DMS 273 (cell line): ENCODE data around the gene SLC26A2.
"Not testable (repeated sequence)": the region's sequence is repeated elsewhere in the genome, so short reads cannot be mapped to it uniquely, and the experiment has no call there.

Source experiments
- DNase-seq: peaks from one replicate; lab custom pipeline; 2025; ENCODE audit not compliant: unreplicated experiment; lab: John Stamatoyannopoulos, UW

The SLC26A2 gene

DNA sequence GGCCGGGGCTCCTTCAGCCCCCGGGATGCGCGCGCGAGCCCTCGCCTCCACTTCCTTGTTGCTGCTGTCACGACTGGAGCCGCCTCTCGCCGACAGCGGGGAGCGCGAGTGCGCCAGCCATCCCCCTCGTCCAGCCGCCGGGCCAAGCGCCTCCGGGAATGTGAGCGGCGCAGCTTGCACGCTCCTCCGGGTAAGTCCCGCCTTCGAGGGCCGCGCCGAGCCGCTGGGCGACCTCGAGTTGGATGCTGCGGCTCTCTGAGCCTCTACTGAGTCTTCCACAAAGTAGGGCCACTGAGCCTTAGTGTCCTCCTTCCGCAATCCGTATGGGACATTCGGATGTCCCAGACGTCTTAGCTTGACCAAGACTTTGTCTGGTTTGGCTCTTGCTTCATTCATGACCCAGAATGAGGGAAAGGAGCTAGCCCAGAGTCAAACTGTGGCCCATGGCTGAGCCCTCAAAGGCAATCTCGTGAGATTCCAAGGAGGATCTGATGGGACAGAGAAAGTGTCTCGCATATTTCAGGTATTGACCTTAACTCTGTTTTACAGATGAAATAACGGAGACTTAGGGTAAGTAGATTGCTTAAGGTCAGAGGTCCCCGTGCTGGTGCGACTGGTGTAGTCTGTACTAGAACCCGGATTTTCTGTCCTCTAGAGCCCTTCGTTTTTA lies 40.6 kb downstream of the SLC26A2 start:
- peak; percentile 71 for DNase-seq

DNA sequence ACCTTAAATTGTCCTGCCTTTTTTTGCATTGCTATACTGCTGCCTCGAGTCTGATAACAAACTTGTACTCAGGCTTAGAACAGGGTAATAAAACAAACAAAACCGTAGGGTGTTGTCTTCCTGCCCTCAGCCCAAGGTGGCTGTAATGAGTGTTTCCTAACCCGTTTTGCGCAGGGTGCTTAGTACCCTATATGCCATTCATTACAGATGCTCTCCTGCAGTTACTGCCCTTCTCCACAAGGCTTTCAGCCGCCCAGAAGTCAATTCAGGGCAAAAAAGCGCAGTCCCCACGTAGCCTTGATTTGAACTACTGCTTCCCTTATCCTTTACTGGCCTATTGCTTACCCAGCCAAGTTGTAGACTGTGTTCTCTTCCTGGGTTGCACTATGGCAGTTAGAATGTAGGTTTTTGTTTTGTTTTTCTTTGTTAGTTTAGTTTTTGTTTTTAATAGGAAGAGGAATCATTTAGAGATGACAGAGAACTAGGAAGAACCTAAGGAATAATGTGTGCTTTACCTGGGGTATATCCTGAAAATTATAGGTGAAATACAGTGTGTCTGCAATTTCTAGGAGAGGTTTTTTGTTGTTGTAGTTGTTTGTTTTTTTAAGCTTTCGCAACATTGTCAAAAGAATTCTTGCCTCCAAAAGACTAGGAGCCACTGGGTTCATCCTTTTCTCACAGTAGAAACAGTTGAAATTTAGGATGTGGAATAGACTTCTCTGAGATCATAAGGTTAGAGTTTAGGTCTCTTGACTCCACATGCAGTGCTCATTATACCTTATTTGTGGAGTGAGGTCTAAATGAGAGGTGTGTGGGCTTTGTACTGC lies 41.3 kb downstream of the SLC26A2 start:
- DNase-seq = peak; percentile 86

DNA sequence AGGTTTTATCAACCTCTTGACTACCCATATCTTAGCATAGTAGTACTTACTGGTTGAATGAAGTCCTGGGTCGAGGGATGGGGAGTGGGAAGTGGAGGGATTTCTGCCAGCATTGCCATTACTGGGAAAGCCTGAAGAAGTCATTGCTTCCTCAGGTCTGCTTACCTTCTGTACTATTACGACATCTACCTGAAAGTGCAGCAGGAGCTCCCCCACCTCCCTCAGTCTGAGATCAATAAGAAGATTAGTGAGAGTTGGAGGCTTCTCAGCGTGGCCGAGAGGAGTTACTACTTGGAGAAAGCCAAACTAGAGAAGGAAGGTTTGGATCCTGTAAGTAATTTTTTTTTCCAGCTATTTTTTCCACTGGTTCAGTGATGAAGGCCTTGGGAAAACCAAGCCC lies 45.8 kb downstream of the SLC26A2 start:
- DNase-seq = no peak

GRCh38 chr5:150007050-150007449 lies 46.5 kb downstream of the SLC26A2 start:
- no peak for DNase-seq

GRCh38 chr5:150009671-150010387 lies 49.3 kb downstream of the SLC26A2 start:
- no peak for DNase-seq

DNA sequence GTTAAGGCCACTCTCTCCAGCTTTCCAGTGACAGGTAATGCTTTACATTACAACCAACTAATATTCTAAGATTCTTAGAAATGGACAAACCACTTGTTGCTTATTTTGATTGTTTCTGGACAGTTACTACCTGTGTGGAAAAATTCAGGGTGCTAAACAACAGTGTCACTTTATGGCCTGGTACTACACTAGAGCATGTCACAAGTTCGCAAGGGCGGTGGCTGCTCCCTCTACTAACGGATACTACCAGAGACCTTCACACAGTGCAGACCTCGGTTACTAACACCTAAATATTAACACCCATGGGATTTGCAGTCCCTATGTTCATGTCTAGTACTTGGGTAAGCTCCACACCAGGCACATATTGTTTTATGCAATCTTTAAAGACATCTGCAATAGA lies 53.4 kb downstream of the SLC26A2 start:
- no peak for DNase-seq

DNA sequence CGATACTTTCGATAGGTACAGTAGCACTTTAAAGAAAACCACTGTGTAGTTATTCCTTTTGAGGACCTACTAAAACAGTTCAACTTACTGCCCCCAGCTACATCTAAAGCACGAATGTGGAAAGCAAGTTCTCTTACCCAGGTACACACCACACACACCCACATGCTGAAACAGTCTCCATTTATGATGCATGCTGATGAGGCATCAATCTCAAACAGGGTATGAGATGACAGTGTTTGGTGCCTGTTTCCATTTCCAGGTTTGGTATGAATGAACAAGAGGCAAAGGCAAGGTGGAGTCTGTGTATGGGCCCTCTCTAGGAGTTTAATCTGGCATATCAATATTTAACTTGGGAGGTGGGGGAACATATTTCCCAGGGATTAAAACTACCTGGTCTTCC lies 53.9 kb downstream of the SLC26A2 start:
- DNase-seq = no peak

DNA sequence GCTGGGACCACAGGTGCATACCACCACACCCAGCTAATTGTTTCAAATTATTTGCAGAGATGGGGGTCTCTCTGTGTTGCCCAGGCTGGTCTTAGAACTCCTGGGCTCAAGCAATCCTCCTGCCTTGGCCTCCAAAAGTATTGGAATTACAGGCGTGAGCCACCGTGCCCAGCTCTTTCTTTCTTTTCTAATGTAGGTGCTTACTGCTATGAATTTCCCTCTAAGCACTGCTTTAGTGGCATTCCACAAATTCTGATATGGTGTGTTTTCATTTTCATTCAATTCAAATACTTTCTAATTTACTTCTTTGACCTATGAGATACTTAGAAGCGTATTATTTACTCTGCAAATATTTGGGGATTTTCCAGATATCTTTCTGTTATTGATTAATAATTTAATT lies 54.9 kb downstream of the SLC26A2 start:
- no peak for DNase-seq

DNA sequence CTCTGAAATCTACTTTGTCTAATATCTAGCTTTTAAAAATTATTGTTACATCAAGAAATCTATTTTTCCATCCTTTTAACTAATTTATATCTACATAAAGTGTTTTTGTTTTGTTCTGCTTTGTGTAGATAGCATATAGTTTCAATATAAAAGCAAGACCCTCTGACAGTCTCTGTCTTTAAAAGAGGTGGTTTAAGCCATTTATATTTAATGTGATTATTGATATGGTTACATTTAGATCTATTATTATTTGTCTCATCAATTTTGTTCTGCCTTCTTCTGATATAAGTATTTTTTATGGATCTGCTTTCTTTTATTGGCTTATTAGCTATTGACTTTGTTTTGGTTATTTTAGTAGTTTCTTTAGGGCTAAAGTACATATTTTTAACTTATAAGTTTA lies 56.0 kb downstream of the SLC26A2 start:
- DNase-seq = no peak

DNA sequence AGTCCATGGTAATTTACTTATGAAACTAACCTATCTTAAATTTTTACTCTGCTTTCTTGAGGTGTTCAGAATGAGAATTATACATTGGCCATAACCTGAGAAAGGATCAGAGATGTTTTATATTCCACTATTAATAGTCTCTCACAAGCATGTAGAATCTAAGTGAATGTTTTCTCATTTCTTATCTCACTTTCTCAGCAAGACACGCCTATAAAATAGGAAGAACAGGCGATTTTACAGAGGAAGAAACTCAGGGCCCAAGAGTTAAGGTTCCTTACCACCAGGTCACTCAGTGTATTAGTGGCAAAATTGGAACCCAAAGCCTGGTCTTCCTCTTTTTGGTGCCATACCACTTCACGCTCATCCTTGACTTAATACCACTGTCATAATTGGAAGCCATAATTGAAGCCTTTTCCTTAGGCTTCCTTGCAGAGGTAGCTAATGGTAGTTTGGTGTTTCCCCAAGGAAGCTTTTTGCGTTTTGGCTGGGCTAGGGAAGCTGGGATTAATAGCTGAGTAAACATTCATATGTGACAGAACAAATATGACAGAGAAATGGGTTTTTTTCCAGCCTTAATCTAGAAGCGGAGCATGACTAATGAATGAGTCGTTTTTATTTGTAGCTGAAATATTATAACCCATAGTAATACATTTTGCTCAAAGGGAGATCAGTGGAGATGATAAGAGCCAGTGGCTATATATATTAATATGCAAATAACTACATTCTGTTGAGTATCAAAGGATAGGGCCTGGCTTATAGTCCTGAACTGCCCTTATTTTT lies 56.9 kb downstream of the SLC26A2 start:
- no peak for DNase-seq

- no peak for DNase-seq
These were observed 59.7 kb downstream of the SLC26A2 start for GRCh38 chr5:150020249-150020648.

DNA sequence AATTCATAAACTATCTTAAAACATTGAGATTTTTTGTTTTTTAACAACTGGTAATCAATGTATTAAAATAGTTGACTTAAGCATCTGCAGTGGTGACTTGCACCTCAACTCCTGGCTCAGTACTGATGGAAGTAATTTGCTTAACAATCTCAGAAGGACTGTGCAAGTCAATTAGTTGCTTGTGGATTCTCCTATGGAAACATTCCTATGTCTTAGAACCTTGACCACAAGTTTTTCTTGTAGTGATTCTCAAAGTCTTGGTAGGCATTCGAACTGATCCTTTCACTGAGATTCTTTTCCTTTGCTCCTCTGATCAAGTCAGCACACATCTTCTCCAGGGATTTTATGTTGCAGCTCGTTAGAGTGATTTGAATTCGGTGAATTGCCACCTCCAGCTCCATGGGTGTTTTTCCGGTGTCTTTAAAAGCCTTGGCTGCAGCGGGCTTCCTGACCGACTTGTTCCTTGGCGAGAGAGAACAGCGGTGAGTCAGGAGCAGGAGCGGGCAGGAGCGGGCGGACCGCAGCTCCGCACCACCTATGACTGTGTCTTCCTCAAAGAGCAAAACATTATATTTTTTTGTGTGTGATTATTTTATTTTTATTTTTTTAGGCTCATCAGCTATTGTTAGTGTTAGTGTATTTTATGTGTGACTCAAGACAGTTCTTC lies 61.1 kb downstream of the SLC26A2 start:
- no peak for DNase-seq

- DNase-seq = no peak
These were observed 61.6 kb downstream of the SLC26A2 start for GRCh38 chr5:150022158-150022531.

- no peak for DNase-seq
These were observed 62.1 kb downstream of the SLC26A2 start for GRCh38 chr5:150022681-150023080.

DNA sequence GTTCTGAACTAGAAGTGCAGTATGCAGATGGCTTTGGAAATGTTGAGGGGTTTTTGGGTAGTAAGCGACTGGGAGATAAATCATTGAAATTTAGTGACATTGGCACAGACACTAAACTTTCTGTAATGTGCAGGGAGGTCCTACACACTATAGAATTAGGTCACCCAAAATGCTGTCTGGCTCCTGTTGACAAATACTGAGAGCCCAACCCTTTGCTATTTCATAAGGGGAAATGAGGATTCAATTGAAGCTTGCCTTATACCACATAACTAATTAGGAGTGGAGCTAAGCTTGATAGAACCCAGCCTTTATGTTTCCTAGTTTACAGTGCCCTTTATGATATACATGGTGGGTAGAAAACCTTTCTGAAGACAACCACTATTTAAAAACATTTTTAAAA lies 62.6 kb downstream of the SLC26A2 start:
- no peak for DNase-seq

DNA sequence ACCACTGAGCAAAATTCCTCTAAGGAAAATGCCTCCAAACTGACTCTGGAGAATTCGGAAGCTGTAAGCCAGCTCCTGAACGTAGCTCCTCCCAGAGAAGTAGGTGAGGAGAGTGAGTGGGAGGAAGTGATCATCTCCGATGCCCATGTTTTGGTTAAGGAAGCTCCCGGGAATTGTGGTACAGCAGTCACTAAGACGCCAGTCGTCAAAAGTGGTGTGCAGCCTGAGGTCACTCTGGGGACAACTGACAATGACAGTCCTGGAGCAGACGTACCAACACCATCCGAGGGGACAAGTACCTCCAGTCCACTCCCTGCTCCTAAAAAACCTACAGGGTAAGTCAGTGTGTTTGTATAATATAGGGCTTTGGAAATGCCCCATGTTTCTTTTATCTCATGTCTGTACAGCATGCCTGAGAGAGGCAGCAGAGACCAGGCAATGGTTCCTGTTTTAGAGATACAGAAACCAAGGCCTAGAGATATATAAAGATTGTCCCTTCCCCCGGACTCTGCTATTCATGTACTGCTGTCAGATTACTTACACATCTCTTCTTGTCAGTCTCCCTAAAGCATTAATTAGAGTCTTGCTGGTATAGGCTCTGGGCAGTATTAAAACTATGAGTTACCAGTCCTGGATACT lies 63.9 kb downstream of the SLC26A2 start:
- DNase-seq = no peak

DNA sequence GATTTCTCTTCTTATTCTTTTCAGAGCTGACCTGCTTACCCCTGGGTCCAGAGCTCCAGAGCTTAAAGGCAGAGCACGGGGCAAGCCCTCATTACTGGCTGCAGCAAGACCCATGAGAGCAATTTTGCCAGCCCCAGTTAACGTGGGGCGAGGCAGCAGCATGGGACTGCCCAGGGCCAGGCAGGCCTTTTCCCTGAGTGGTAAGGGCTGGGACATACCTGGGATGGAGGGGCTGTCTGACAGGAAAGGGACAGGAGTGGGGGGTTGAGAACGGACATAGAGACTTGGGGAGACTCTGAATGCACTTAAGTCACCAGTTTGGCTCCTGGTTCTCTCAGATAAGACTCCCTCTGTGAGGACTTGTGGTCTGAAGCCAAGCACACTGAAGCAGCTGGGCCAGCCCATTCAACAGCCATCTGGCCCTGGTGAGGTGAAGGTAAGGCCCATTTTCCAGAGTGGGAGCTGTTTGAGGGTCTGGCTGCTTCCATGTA lies 66.2 kb downstream of the SLC26A2 start:
- DNase-seq = peak; percentile 23

DNA sequence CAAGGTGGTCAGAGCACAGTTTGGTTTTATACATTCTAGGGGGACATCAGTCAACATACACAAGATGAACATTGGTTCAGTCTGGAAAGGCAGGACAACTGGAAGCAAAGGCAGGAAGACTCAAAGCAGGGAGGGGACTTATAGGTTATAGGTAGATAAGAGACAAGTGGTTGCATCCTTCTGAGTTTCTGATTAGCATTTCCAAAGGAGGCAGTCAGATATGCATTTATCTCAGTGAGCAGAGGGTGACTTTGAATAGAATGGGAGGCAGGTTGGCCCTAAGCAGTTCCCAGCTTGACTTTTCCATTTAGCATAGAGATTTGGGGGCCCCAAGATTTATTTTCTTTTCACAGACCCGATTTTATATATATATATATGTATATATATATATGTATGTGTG lies 67.5 kb downstream of the SLC26A2 start:
- DNase-seq = not testable (repeated sequence)

- DNase-seq = no peak
These were observed 72.8 kb downstream of the SLC26A2 start for GRCh38 chr5:150033334-150033733.

- no peak for DNase-seq
These were observed 74.1 kb downstream of the SLC26A2 start for GRCh38 chr5:150034662-150035061.
